H9 (cell line): ENCODE results near the gene SNTG2. TPM values are rescaled to one million over a fixed set of nuclear protein-coding genes. Genes with fewer than 3 reads are reported as not detected.

Source experiments
- DNase-seq: peaks from one replicate; pipeline ENCODE4 v3.0.0-alpha.2; 2017
- H2AFZ ChIP-seq: one replicate; pipeline ENCODE4 v1.6.1; 2013; ENCODE audit warnings: mild to moderate bottlenecking, low read length, control low read depth, moderate library complexity
- H2AK5ac ChIP-seq: 2 replicates; pipeline ENCODE4 v1.6.1; 2013; ENCODE audit warnings: low read length, control low read depth, mixed read lengths; ENCODE audit not compliant: insufficient read length
- H2BK120ac ChIP-seq: one replicate; pipeline ENCODE4 v1.6.1; 2013; ENCODE audit warnings: low read depth, mild to moderate bottlenecking, low read length, control low read depth, inconsistent platforms; ENCODE audit not compliant: poor library complexity, severe bottlenecking
- H2BK12ac ChIP-seq: 2 replicates; pipeline ENCODE4 v1.6.1; 2013; ENCODE audit warnings: low read length, control low read depth, mixed read lengths, low read depth; ENCODE audit not compliant: insufficient read length
- H2BK15ac ChIP-seq: 2 replicates; pipeline ENCODE4 v1.6.1; 2013; ENCODE audit warnings: low read depth, low read length, control low read depth
- H2BK20ac ChIP-seq: one replicate; pipeline ENCODE4 v1.6.1; 2013; ENCODE audit warnings: low read depth, mild to moderate bottlenecking, low read length, control low read depth, inconsistent platforms; ENCODE audit not compliant: poor library complexity, severe bottlenecking
- H2BK5ac ChIP-seq: 2 replicates; pipeline ENCODE4 v1.6.1; 2013; ENCODE audit warnings: low read length, control low read depth, mixed read lengths; ENCODE audit not compliant: insufficient read length
- H3K14ac ChIP-seq: 2 replicates; pipeline ENCODE4 v1.6.1; 2013; ENCODE audit warnings: low read length, control low read depth; ENCODE audit not compliant: insufficient read depth
- H3K18ac ChIP-seq: 2 replicates; pipeline ENCODE4 v1.6.1; 2013; ENCODE audit warnings: low read depth, mild to moderate bottlenecking, mixed read lengths, low read length, control low read depth; ENCODE audit not compliant: insufficient read length
- H3K23ac ChIP-seq: 2 replicates; pipeline ENCODE4 v1.6.1; 2013; ENCODE audit warnings: low read length, control low read depth, mixed read lengths, low read depth; ENCODE audit not compliant: insufficient read length
- H3K23me2 ChIP-seq: 2 replicates; pipeline ENCODE4 v1.6.1; 2013; ENCODE audit warnings: low read depth, mild to moderate bottlenecking, mixed read lengths, low read length, control low read depth; ENCODE audit not compliant: insufficient read length, poor library complexity, severe bottlenecking
- H3K27ac ChIP-seq: 2 replicates; pipeline ENCODE4 v1.5.1; 2013; ENCODE audit warnings: low read length, control low read depth, mixed read lengths, low read depth; ENCODE audit not compliant: insufficient read length
- H3K27me3 ChIP-seq: 2 replicates; pipeline ENCODE4 v1.6.1; 2013; ENCODE audit warnings: low read length, control low read depth, inconsistent platforms; ENCODE audit not compliant: insufficient read depth
- H3K4ac ChIP-seq: 2 replicates; pipeline ENCODE4 v1.6.1; 2013; ENCODE audit warnings: low read depth, mild to moderate bottlenecking, control low read depth, inconsistent platforms, low read length, moderate library complexity
- H3K4me1 ChIP-seq: 2 replicates; pipeline ENCODE4 v1.6.1; 2013; ENCODE audit warnings: low read length, control low read depth, inconsistent platforms; ENCODE audit not compliant: insufficient read depth
- H3K4me2 ChIP-seq: 2 replicates; pipeline ENCODE4 v1.6.1; 2013; ENCODE audit warnings: low read length, control low read depth, mixed read lengths; ENCODE audit not compliant: insufficient read length, insufficient read depth
- H3K56ac ChIP-seq: 2 replicates; pipeline ENCODE4 v1.6.1; 2013; ENCODE audit warnings: low read depth, mild to moderate bottlenecking, mixed read lengths, low read length, control low read depth; ENCODE audit not compliant: insufficient read length
- H3K79me1 ChIP-seq: 2 replicates; pipeline ENCODE4 v1.6.1; 2013; ENCODE audit warnings: low read depth, mild to moderate bottlenecking, moderate library complexity, low read length, control low read depth, inconsistent platforms; ENCODE audit not compliant: insufficient read depth, poor library complexity, severe bottlenecking
- H3K79me2 ChIP-seq: 2 replicates; pipeline ENCODE4 v1.6.1; 2013; ENCODE audit warnings: low read length, control low read depth, inconsistent platforms; ENCODE audit not compliant: insufficient read depth
- H3K9ac ChIP-seq: 2 replicates; pipeline ENCODE4 v1.6.1; 2013; ENCODE audit warnings: low read length, control low read depth, mixed read lengths; ENCODE audit not compliant: insufficient read length; ENCODE audit errors: extremely low read depth
- H3K9me3 ChIP-seq: one replicate; pipeline ENCODE4 v1.6.1; 2013; ENCODE audit warnings: low read depth, low read length, inconsistent platforms; ENCODE audit not compliant: control insufficient read depth
- H3T11ph ChIP-seq: one replicate; pipeline ENCODE4 v1.6.1; 2013; ENCODE audit warnings: mild to moderate bottlenecking, low read length, control low read depth, inconsistent platforms
- H4K20me1 ChIP-seq: one replicate; pipeline ENCODE4 v1.6.1; 2013; ENCODE audit not compliant: control insufficient read depth, insufficient read length, insufficient read depth
- H4K5ac ChIP-seq: 2 replicates; pipeline ENCODE4 v1.6.1; 2013; ENCODE audit warnings: low read depth, mild to moderate bottlenecking, mixed read lengths, low read length, control low read depth; ENCODE audit not compliant: insufficient read length
- H4K8ac ChIP-seq: replicated peaks from 2 replicates; pipeline ENCODE4 v1.6.1; 2013; ENCODE audit warnings: low read length, control low read depth, mixed read lengths, low read depth; ENCODE audit not compliant: insufficient read length
- H4K91ac ChIP-seq: 2 replicates; pipeline ENCODE4 v1.6.1; 2013; ENCODE audit warnings: low read depth, mild to moderate bottlenecking, moderate library complexity, mixed read lengths, low read length, control low read depth; ENCODE audit not compliant: insufficient read length
- H3K27ac Mint-ChIP-seq, 3 experiments: 2 replicates in 2 of 3; 3 replicates in 1 of 3; pipeline ENCODE4 v1.8.0; 2020 to 2021; ENCODE audit warnings: mixed read lengths in 3 of 3, mild to moderate bottlenecking in 1 of 3, moderate library complexity in 1 of 3
- H3K27me3 Mint-ChIP-seq: 2 replicates; pipeline ENCODE4 v1.8.0; 2021; ENCODE audit warnings: low read depth, mild to moderate bottlenecking, moderate library complexity, mixed read lengths
- H3K36me3 Mint-ChIP-seq, 3 experiments: 2 replicates in 2 of 3; 3 replicates in 1 of 3; pipeline ENCODE4 v1.8.0; 2020 to 2021; ENCODE audit warnings: low read depth in 3 of 3, mixed read lengths in 3 of 3; ENCODE audit not compliant: insufficient read depth in 1 of 3
- H3K4me1 Mint-ChIP-seq, 2 experiments: 2 replicates each; pipeline ENCODE4 v1.8.0; 2020; ENCODE audit warnings: mixed read lengths in 2 of 2
- H3K4me3 Mint-ChIP-seq, 2 experiments: 2 replicates in 1 of 2; 3 replicates in 1 of 2; pipeline ENCODE4 v1.8.0; 2020 to 2021; ENCODE audit warnings: mild to moderate bottlenecking in 2 of 2, mixed read lengths in 2 of 2, moderate library complexity in 1 of 2
- H3K9me3 Mint-ChIP-seq, 2 experiments: 2 replicates in 1 of 2; 3 replicates in 1 of 2; pipeline ENCODE4 v1.8.0; 2020; ENCODE audit warnings: mild to moderate bottlenecking in 2 of 2, mixed read lengths in 2 of 2, moderate library complexity in 1 of 2
- CTCF ChIP-seq: fragments of 200-600 bp; sonication (generic); conservative IDR thresholded peaks from 3 replicates; pipeline ENCODE4 v1.8.0; 2021; ENCODE audit warnings: antibody characterized with exemption, mild to moderate bottlenecking
- WGBS: extraction: QIAGEN DNeasy Blood & Tissue Kit; methylation state at CpG from one replicate; pipeline ENCODE4 v1.1.7; 2013; ENCODE audit warnings: missing lambda C conversion rate, low lambda C conversion rate, mixed read lengths; ENCODE audit not compliant: insufficient read length; ENCODE audit errors: extremely low coverage; 5-methylcytosine and 5-hydroxymethylcytosine counted together
- total RNA-seq: library from RNA; stranded (reverse); gene quantifications from 2 replicates; pipeline ENCODE4 v1.2.1, GENCODE V29; 2021

Gene SNTG2
- total RNA-seq, 1 experiment from 2014 or later = 13.2 TPM

GRCh38 chr2:1319393-1319792, 368.7 kb downstream of the SNTG2 start:
- H3K4me1 ChIP-seq = no peaks in the 10 kb centered on the region

More at GRCh38 chr2:1319393-1319792, 368.7 kb downstream of the SNTG2 start:
- no peak overlapping the region for H2AFZ ChIP-seq
- H3K27ac ChIP-seq = no peak overlapping the region
- H3K23ac ChIP-seq = no peak overlapping the region
- no peak overlapping the region for H3K4ac ChIP-seq
- no peak overlapping the region for H2BK20ac ChIP-seq
- DNase-seq = no peak
- no peak overlapping the region for H3K18ac ChIP-seq
- no peak overlapping the region for H3K9ac ChIP-seq
- H3K79me1 ChIP-seq = no peaks in the 10 kb centered on the region
- no peak overlapping the region for H4K5ac ChIP-seq
- no peaks in the 10 kb centered on the region for H3K9me3 ChIP-seq
- Mint-ChIP-seq H3K4me1 (0 out of 4 replicates have a peak, but pooled peaks cover 4% of the 10 kb centered on the region in 2 experiments), H3K9me3 (no peaks in the 10 kb centered on the region), H3K27me3 (no peaks in the 10 kb centered on the region; the same call in 1 of the 2 replicates), H3K36me3 (peaks cover 0 to 4% (median 1%) of the 10 kb centered on the region in 3 experiments; a peak in 3 of 7 replicates), H3K27ac (no peak overlapping the region), H3K4me3 (no peak overlapping the region)
- H3K14ac ChIP-seq = no peak overlapping the region
- H2BK5ac ChIP-seq = no peak overlapping the region
- no peak overlapping the region for H3K4me2 ChIP-seq
- H2AK5ac ChIP-seq = no peak overlapping the region
- no peaks in the 10 kb centered on the region for H3K79me2 ChIP-seq
- H4K91ac ChIP-seq = no peak overlapping the region
- no peak overlapping the region for H2BK120ac ChIP-seq
- H2BK12ac ChIP-seq = no peak overlapping the region
- H3T11ph ChIP-seq = no peak overlapping the region
- no peaks in the 10 kb centered on the region for H3K23me2 ChIP-seq
- H4K20me1 ChIP-seq = no peaks in the 10 kb centered on the region
- H3K27me3 ChIP-seq = no peaks in the 10 kb centered on the region
- H2BK15ac ChIP-seq = no peak overlapping the region
- no CpG with 5 or more reads among the region's 7 CpGs for WGBS
- no peak overlapping the region for H4K8ac ChIP-seq
- no peak for TF ChIP-seq CTCF
- H3K56ac ChIP-seq = no peak overlapping the region
